K562 (cell line): ENCODE results near the gene ADAM15. TPM values are rescaled to one million over a fixed set of nuclear protein-coding genes. Genes with fewer than 3 reads are reported as not detected.

Experiments used
- BACH1 ChIP-seq: fragments of 200-800 bp; sonication (Bioruptor generic); IDR thresholded peaks from 2 replicates; pipeline ENCODE4 v1.6.1; 2016; ENCODE audit warnings: missing genetic modification characterization, missing compliant biosample characterization
- CUX1 ChIP-seq: fragments of 200-800 bp; sonication (Bioruptor generic); IDR thresholded peaks from 2 replicates; pipeline ENCODE4 v1.6.1; 2016; ENCODE audit warnings: missing genetic modification characterization, missing compliant biosample characterization
- ESRRB ChIP-seq: fragments of 250-450 bp; sonication (Bioruptor Pico); IDR thresholded peaks from 2 replicates; pipeline ENCODE4 v1.5.0; 2020; ENCODE audit warnings: mild to moderate bottlenecking, moderate library complexity, borderline replicate concordance
- FOXJ2 ChIP-seq: fragments of 200-800 bp; sonication (Bioruptor generic); IDR thresholded peaks from 2 replicates; pipeline ENCODE4 v1.6.1; 2016; ENCODE audit warnings: missing genetic modification characterization, missing compliant biosample characterization
- MBD1 ChIP-seq: fragments of 250-450 bp; sonication (Bioruptor Pico); IDR thresholded peaks from 2 replicates; pipeline ENCODE4 v1.8.0; 2022; ENCODE audit warnings: inconsistent platforms
- MLLT1 ChIP-seq, 2 experiments: fragments of 450-650 bp; IDR thresholded peaks; 2 replicates each; pipeline ENCODE4 v1.6.1; 2016
- NRF1 ChIP-seq, 2 experiments: fragments of 450-650 bp; IDR thresholded peaks in 1 of 2; conservative IDR thresholded peaks in 1 of 2; 2 replicates each; pipeline ENCODE4 v1.6.1; 2014; ENCODE audit warnings: mild to moderate bottlenecking in 2 of 2
- POLR2B ChIP-seq: fragments of 450-650 bp; IDR thresholded peaks from 2 replicates; pipeline ENCODE4 v1.6.1; 2018; ENCODE audit warnings: low read depth; ENCODE audit not compliant: partially characterized antibody
- PYGO2 ChIP-seq: fragments of 450-650 bp; IDR thresholded peaks from 2 replicates; pipeline ENCODE4 v1.6.1; 2016; ENCODE audit warnings: mild to moderate bottlenecking, missing genetic modification characterization, moderate library complexity, missing compliant biosample characterization
- SRSF7 ChIP-seq: fragments of 200-400 bp; formaldehyde crosslinking; optimal IDR thresholded peaks from 2 replicates; pipeline ENCODE3; 2017; ENCODE audit warnings: mild to moderate bottlenecking, low read depth, low read length
- TAF7 ChIP-seq: fragments of 450-650 bp; IDR thresholded peaks from 2 replicates; pipeline ENCODE4 v1.6.1; 2016; ENCODE audit warnings: missing genetic modification characterization, missing compliant biosample characterization
- ZNF354B ChIP-seq: fragments of 250-450 bp; sonication (Bioruptor Pico); IDR thresholded peaks from 2 replicates; pipeline ENCODE4 v1.4.0; 2020
- ZNF696 ChIP-seq: fragments of 250-450 bp; sonication (Bioruptor Pico); conservative IDR thresholded peaks from 2 replicates; pipeline ENCODE4 v1.4.0; 2020; ENCODE audit warnings: mild to moderate bottlenecking, moderate library complexity
- polyA plus RNA-seq, 8 experiments: library from polyadenylated mRNA; depleted of rRNA in 4 of 8; stranded (reverse) in 5 of 8; unstranded in 3 of 8; fragments of >200 nt; fragmentation: Nextera tagmentation in 2 of 8; fragmentation: Illumina TruSeq in 1 of 8; extraction: Ambion mirVana in 2 of 8; extraction: Trizol in 1 of 8; gene quantifications; 2 replicates each; pipeline versions ENCODE4 v1.2.1 to v1.2.3, GENCODE V29; 2011 to 2014; ENCODE audit warnings: inconsistent platforms in 1 of 8, missing spikeins in 1 of 8
- total RNA-seq, 7 experiments: library from RNA; depleted of rRNA in 6 of 7; stranded (reverse); fragments of >200 nt in 6 of 7; fragmentation: Illumina TruSeq in 2 of 7; extraction: Trizol in 2 of 7; gene quantifications; 2 replicates each; pipeline versions ENCODE4 v1.2.1 to v1.2.3, GENCODE V29; 2011 to 2021; ENCODE audit warnings: low replicate concordance in 1 of 7
- TF ChIP-seq, protein P1 (sequence below): IDR thresholded peaks from 2 replicates; pipeline ENCODE4 v1.6.1; 2012; ENCODE audit warnings: low read depth, low read length, improper control_type of control experiment, borderline replicate concordance

The ADAM15 gene
- total and polyA plus RNA-seq, 9 of the 15 experiments (the other 6 are each of a cell fraction or from before 2014, with no cell fraction given), result 0.69 to 72.3 (median 32.8) TPM

DNA sequence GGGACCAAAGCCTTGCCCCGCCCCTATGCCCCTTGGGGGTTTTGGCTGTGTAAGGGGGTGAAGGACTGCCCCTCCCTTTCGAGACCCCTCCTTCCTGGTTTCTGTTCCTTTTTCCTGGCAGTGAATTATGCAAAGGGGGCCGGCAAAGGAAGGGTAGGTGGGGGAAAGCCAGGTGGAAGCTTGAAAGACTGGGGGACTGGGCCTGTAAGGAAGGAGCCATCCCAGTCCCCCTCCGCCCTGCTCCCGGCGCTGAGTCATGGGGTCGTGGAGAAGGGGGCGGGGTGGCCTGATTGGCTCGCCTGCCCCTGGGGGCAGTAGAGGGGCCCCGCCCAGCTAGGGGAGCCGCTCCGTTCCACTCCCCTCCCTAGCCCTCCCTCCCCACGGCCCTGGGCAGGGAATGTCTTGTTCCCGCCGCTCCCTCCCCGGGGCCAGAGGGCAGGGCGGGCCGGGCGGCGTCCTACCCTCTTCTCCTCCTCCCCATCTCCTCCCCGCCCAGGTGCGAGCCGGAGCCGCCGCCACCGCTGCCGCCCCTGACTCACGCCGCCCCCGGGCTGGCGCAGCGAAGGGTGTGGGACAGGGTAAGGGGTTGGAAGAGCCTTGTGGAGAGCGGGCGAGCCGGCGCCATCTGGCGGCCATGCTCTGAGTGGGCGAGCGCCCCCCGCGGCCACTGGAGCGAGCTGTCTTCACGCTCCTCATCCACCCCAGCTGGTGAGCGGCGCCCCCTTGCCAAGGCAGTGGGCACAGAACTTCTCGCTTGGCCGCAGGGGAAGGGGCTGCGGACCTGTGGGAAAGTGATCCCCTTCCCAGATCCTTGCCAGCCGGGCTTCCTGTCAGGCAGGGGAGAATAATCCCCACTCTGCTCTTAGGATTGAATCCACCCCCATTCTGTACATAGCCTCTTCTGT is 33.8 kb upstream of the ADAM15 start (continued):
- TF ChIP-seq SRSF7, result no peak
- peak; percentile 56 to 98; a peak in 3 of 4 replicates for TF ChIP-seq MLLT1 (IDR thresholded peaks at IDR 0.05)
- no peak for TF ChIP-seq PYGO2 (tag)
- peak; percentile 65 to 75 for TF ChIP-seq NRF1 (conservative IDR thresholded peaks at IDR 0.05 in 1 of 2, IDR thresholded peaks at IDR 0.05 in 1 of 2)
- TF ChIP-seq BACH1 (tag), result no peak
- TF ChIP-seq, protein P1, sequence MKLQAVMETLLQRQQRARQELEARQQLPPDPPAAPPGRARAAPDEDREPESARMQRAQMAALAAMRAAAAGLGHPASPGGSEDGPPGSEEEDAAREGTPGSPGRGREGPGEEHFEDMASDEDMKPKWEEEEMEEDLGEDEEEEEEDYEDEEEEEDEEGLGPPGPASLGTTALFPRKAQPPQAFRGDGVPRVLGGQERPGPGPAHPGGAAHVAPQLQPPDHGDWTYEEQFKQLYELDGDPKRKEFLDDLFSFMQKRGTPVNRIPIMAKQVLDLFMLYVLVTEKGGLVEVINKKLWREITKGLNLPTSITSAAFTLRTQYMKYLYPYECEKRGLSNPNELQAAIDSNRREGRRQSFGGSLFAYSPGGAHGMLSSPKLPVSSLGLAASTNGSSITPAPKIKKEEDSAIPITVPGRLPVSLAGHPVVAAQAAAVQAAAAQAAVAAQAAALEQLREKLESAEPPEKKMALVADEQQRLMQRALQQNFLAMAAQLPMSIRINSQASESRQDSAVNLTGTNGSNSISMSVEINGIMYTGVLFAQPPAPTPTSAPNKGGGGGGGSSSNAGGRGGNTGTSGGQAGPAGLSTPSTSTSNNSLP, result no peak
- TF ChIP-seq ZNF354B (CRISPR knock-in tag), result no peak
- no peak for TF ChIP-seq MBD1 (CRISPR knock-in tag)
- no peak for TF ChIP-seq TAF7
- TF ChIP-seq FOXJ2 (tag), result no peak
- TF ChIP-seq ZNF696 (CRISPR knock-in tag), result no peak
- TF ChIP-seq POLR2B, result peak; percentile 68
- TF ChIP-seq CUX1, result no peak
- TF ChIP-seq ESRRB (CRISPR knock-in tag), result no peak
